AG04450 (cell line): ENCODE measurements around the gene DMTF1. TPM values are rescaled to one million over a fixed set of nuclear protein-coding genes. Genes with fewer than 3 reads are reported as not detected.

ENCODE experiments used
- CTCF ChIA-PET: fragments of 300-600, 350-600 bp; formaldehyde crosslinking; extraction: SDS; loops from one replicate; lab custom pipeline; 2022; ENCODE audit warnings: antibody characterized with exemption, inconsistent platforms; lab: Charles Lee
- POLR2A ChIA-PET: fragments of 350-600 bp; formaldehyde crosslinking; extraction: SDS; loops from one replicate; lab custom pipeline; 2021; ENCODE audit warnings: antibody characterized with exemption, inconsistent platforms; lab: Yijun Ruan, JAX
- DNase-seq: peaks from one replicate; pipeline ENCODE4 v3.0.0-alpha.2; 2011; ENCODE audit warnings: low read depth, low spot score
- H3K27ac ChIP-seq: one replicate; pipeline ENCODE4 v1.5.1; 2012; ENCODE audit warnings: low read depth, low read length, control low read depth
- H3K27me3 ChIP-seq: one replicate; pipeline ENCODE4 v1.6.0; 2012; ENCODE audit warnings: low read length; ENCODE audit not compliant: control insufficient read depth, insufficient read depth
- H3K4me3 ChIP-seq: 2 replicates; pipeline ENCODE4 v1.5.1; 2011; ENCODE audit warnings: mild to moderate bottlenecking, low read depth, low read length, control low read depth
- H3K9me3 ChIP-seq: 2 replicates; pipeline ENCODE4 v1.5.1; 2012; ENCODE audit warnings: low read length; ENCODE audit not compliant: control insufficient read depth, insufficient read depth
- polyA plus RNA-seq: library from polyadenylated mRNA; depleted of rRNA; stranded (reverse); fragments of >200 nt; gene quantifications from 2 replicates; pipeline ENCODE4 v1.2.3, GENCODE V29; 2011
- TF ChIP-seq, protein P1 (sequence below): IDR thresholded peaks from 2 replicates; pipeline ENCODE4 v1.5.1; 2011; ENCODE audit warnings: low read depth, low read length, control low read depth, inconsistent platforms

Gene DMTF1
- polyA plus RNA-seq, 1 experiment = 134 TPM

DNA sequence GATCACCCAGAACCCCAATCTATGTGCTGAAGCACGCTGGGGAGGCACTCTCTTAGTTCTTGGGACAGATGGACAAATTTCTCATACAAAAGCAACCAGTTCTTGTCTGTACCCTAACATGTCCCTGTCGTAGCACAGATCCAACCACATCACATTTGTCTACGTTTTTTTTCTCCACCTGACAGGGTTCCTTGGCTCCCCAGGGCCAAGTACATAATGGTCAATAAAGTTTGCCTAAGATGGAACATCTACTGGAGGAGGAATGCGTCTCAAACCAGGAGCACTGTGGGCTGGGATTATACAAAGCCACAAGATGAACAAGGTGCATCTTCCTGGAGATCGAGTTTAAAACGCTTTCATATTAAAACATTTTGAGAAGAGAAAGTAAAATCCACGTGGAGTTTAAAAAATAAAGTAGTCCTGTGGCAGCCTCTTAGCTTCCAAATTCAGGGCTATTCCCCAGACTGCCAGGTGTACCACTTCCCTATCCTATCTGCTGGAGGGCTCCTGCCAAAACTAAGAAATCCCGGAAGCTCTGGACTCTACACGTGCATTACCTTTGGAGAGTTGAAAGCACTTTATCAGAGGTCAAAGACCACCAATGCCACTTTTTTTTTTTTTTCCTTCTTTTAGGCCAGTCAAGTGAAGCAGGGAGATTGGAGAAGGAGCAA is 65.9 kb downstream of the DMTF1 start:
- peaks cover 5% of the 10 kb centered on the region for H3K27me3 ChIP-seq
- no peak overlapping the region for H3K27ac ChIP-seq
- no peak for DNase-seq
- H3K4me3 ChIP-seq = peak overlapping the region; percentile 91
- H3K9me3 ChIP-seq = peaks cover 3% of the 10 kb centered on the region; the same call in 1 of the 2 replicates
- TF ChIP-seq, protein P1, sequence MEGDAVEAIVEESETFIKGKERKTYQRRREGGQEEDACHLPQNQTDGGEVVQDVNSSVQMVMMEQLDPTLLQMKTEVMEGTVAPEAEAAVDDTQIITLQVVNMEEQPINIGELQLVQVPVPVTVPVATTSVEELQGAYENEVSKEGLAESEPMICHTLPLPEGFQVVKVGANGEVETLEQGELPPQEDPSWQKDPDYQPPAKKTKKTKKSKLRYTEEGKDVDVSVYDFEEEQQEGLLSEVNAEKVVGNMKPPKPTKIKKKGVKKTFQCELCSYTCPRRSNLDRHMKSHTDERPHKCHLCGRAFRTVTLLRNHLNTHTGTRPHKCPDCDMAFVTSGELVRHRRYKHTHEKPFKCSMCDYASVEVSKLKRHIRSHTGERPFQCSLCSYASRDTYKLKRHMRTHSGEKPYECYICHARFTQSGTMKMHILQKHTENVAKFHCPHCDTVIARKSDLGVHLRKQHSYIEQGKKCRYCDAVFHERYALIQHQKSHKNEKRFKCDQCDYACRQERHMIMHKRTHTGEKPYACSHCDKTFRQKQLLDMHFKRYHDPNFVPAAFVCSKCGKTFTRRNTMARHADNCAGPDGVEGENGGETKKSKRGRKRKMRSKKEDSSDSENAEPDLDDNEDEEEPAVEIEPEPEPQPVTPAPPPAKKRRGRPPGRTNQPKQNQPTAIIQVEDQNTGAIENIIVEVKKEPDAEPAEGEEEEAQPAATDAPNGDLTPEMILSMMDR = no peak
- CTCF ChIA-PET = interaction anchor here (1.5 kb wide), 1 partner anchor 19 kb away, joined by 4 read pairs; no protein-coding TSS in a partner anchor
- POLR2A ChIA-PET = interaction anchor here (1.2 to 2.7 kb wide), 2 partner anchors 10 to 66 kb away, joined by 3 to 39 read pairs; partner anchors contain the start of gene DMTF1

DNA sequence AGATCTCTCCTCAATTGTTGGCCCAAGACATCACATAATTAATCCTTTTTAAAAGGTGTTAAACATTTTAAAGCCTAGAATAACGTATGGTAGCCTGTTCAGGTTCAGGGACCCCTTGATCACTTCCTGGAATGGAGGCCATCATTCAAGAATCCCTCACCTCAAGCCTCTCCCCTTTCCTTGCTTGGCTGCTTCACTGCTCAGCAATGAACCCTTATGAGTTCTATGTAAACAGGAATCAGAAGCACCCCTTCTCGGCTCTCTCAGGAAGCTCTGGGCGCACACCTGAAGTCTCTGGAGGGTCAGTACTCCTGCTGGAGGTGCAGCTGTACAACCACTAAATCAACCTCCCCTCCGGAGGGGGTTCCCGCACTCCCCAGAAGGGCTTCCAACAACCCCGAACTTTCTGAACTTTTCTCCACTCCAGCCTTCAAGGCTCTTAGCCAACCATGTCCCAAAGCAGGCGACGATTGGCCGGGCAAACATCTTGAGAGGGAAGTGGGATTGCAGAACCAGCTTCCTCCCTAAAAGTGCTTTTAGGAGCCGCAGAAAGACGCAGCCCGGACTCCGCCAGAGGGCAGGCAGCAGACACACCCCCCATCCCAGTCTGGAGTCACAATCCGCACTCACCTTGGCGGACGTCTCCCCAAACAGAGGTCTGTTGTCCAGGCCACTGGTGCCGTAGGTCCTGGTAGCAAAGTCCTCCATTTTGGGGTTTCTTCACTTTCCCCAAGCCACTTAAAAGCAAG is 66.7 kb downstream of the DMTF1 start:
- Histone ChIP-seq H3K27me3 (peaks cover 5% of the 10 kb centered on the region), H3K9me3 (peaks cover 3% of the 10 kb centered on the region; the same call in 1 of the 2 replicates), H3K4me3 (peak overlapping the region; percentile 91), H3K27ac (peak overlapping the region; percentile 75)
- CTCF ChIA-PET = interaction anchor here (0.8 to 1.5 kb wide), 2 partner anchors 18 to 64 kb away, joined by 4 read pairs; no protein-coding TSS in a partner anchor
- TF ChIP-seq, protein P1 = peak; percentile 23; the same call in 1 of the 2 replicates
- DNase-seq = no peak
- POLR2A ChIA-PET = interaction anchor here (1.0 to 2.7 kb wide), 3 partner anchors 23 to 67 kb away, joined by 3 to 39 read pairs (median 5); partner anchors contain the start of gene DMTF1

DNA sequence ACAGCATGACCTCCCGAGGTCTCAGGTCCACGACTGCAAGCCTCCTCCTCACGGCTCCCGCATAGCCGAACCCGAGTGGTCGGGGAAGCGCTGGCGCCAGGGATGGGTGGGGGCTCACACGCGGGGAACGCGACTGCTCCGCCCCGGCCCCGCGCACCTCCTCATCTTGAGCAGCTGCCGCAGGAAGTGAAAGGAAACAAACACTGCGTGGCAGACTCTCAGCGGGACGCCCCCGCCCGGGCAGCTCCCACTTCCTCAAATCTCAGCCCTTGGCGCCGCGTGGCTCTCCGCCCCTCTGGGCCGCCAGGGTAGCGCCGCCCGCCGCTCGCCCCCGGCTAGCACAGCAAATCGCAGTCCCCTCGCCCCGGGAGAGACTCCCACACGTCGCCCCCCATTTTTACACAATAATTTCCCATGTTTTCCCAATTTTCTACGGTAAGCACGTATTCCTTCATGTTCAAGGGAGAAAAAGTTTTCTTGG is 67.3 kb downstream of the DMTF1 start, which contains the start of gene TMEM243:
Gene TMEM243, minus strand, starts transcription at position 188 of the 481 bp plus-strand sequence. CDS start 229 bp downstream, outside the sequence.
- peak within 1 kb of the TSS; percentile 75 for H3K27ac ChIP-seq
- DNase-seq = peak; percentile 44
- TF ChIP-seq, protein P1 = peak; percentile 14
- CTCF ChIA-PET = interaction anchor here (0.8 kb wide), 1 partner anchor 65 kb away, joined by 4 read pairs; no protein-coding TSS in a partner anchor
- peaks cover 3% of the 10 kb centered on the region; the same call in 1 of the 2 replicates for H3K9me3 ChIP-seq
- POLR2A ChIA-PET = interaction anchor here (1.0 to 2.7 kb wide), 5 partner anchors 24 to 125 kb away, joined by 3 to 39 read pairs (median 5); partner anchors contain the start of gene DMTF1
- H3K27me3 ChIP-seq = peaks cover 5% of the 10 kb centered on the region
- H3K4me3 ChIP-seq = peak within 1 kb of the TSS; percentile 91

DNA sequence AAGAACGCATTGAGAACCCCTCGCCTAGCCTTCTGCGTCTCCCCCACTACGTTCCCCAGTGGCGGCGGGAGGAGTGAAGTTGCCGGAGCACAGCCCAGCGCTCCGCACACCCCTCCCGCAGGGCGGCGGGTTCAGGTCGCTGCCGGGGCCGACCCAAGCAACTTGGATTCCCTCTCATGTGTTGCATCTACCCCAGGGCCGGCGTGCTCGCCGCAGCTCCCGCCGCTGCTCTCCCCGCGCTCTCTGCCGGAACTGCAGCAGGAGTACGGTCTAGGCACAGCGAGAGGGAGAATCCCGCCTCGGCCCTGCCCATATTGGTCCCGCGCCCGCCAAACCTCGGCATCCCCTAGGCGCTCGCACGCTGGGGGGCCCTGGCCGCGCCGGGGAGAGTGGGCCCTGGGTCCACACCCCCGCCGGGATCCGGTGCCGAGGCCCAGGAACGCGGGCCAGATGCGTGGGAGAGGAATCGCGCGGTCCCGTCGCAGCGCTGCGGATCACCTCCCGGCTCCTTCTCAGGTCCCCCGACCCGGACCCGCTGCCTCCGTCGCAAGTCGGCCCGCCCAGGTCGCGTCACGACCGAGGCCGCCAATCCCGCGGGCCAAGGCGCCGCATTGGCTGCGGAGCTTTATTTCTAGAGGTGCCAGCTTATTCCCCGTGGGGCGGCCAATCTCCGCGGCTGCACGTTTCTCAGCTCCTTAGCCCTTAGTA is 67.9 kb downstream of the DMTF1 start:
- ChIA-PET POLR2A (interaction anchor here (0.9 to 2.7 kb wide), 6 partner anchors 24 to 125 kb away, joined by 3 to 39 read pairs (median 4); partner anchors contain the start of gene DMTF1), CTCF (interaction anchor here (0.6 to 2.8 kb wide), 3 partner anchors 14 to 145 kb away, joined by 3 to 8 read pairs (median 4); no protein-coding TSS in a partner anchor)
- TF ChIP-seq, protein P1 = no peak; the same call in 1 of the 2 replicates
- DNase-seq = no peak
- Histone ChIP-seq H3K9me3 (peaks cover 3% of the 10 kb centered on the region; the same call in 1 of the 2 replicates), H3K27ac (peak overlapping the region; percentile 75), H3K27me3 (peaks cover 5% of the 10 kb centered on the region), H3K4me3 (peak overlapping the region; percentile 91)
